AG04449 (cell line): ENCODE results near the gene DCXR.
A peak's percentile ranks its signal among the peaks of the same experiment; 100 is the strongest.

Experiments
- CTCF ChIA-PET: fragments of 350-600 bp; formaldehyde crosslinking; extraction: SDS; loops from one replicate; lab custom pipeline; 2021; ENCODE audit warnings: antibody characterized with exemption; lab: Yijun Ruan, JAX
- POLR2A ChIA-PET: fragments of 400-600, 350-600 bp; formaldehyde crosslinking; extraction: SDS; loops from one replicate; lab custom pipeline; 2020; ENCODE audit warnings: antibody characterized with exemption, inconsistent platforms; lab: Yijun Ruan, JAX
- DNase-seq: peaks from one replicate; pipeline ENCODE4 v3.0.0-alpha.2; 2010; ENCODE audit warnings: low read depth, low spot score
- H3K4me3 ChIP-seq: 2 replicates; pipeline ENCODE4 v1.5.1; 2011; ENCODE audit warnings: low read depth, mild to moderate bottlenecking, control low read depth, low read length
- CTCF ChIP-seq: IDR thresholded peaks from one replicate; pipeline ENCODE4 v1.5.1; 2011; ENCODE audit warnings: mild to moderate bottlenecking, moderate library complexity, low read length, control low read depth, inconsistent platforms; ENCODE audit not compliant: insufficient read depth; ENCODE audit errors: missing control alignments

The DCXR gene

DNA sequence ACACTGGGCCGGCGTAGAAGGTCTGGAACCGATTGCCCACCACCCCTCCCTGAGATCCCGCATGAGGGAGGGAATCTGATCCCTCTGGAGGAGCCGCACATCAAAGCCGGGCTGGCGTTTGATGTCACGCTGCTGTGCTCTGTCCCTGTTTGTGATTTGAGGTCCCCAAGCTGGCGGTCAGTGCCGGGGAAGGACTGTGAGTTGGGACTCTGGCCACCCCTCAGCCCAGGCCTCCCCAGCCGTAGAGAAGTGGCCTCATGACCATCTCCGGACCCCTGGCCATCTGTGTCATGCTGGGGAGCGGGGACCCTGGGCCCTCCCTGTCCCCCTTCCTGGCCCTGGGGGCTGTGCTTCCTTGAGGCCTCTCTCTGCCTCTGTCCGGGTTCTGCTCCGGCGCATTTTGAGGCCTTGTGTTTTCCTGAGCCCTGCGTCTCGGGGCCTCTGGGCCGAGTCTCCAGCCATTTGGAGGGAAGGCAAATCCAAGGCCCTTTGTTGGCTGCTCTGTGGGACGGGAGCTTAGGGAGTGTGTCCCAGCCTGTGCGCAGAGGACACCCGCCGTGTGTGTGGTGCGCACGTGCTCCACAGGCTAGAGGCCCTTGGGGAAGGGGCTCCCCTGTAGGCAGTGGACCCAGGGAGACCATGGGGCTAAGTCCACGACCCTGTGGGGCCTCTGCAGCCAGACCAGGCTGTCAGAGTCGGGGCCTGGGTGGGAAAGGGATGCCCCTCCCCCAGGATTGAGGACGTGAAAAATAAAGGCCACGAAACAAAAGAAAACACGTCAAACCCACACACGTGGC, 45.0 kb downstream of the DCXR start:
- ChIA-PET CTCF (interaction anchor here (1.2 to 3.1 kb wide), 2 partner anchors 14 to 33 kb away, joined by 3 to 13 read pairs; no protein-coding TSS in a partner anchor), POLR2A (interaction anchor here (1.3 kb wide), 1 partner anchor 69 kb away, joined by 3 read pairs; no protein-coding TSS in a partner anchor)
- TF ChIP-seq CTCF: no peak
- DNase-seq: no peak
- peak overlapping the region; percentile 6 for H3K4me3 ChIP-seq

DNA sequence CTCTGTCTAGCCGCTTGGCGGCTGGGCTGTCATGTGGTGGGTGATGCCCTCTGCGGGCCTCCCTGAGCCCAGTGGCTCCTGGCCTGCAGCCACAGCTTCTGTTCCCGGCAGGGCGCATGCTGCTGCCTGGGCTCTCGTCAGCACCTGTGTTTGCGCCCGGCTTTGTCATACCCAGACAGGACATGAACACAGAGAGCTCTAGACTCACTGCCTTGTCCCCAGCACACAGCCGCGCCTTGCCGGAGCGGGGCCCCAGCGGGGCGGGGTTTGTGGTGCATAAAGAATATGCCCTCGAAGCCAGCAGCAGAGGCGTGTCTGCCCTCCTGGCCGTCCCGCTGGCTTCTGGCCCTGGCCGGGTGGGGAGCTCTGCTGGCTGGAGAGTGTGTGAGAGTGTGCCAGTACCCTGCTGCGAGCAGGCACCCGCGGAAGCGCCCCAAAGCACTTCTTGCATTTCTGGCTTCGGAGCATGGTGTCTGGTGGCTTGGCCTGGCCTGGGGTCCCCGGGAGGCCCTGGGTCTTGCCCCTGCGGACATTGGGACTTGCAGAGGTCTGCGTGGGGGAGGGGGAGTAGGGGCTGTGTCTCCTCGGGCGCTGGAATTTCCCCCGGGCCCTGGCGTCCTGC, 45.7 kb downstream of the DCXR start:
- no peak for DNase-seq
- TF ChIP-seq CTCF: no peak
- ChIA-PET POLR2A (interaction anchor here (1.3 kb wide), 1 partner anchor 68 kb away, joined by 3 read pairs; no protein-coding TSS in a partner anchor), CTCF (interaction anchor here (0.6 to 3.1 kb wide), 4 partner anchors 9 to 32 kb away, joined by 3 to 13 read pairs (median 8); no protein-coding TSS in a partner anchor)
- H3K4me3 ChIP-seq: peak overlapping the region; percentile 6

- no peak overlapping the region for H3K4me3 ChIP-seq
- TF ChIP-seq CTCF: no peak
- CTCF ChIA-PET: interaction anchor here (0.5 to 3.1 kb wide), 5 partner anchors 8 to 110 kb away, joined by 3 to 13 read pairs (median 3); no protein-coding TSS in a partner anchor
- POLR2A ChIA-PET: interaction anchor here (1.3 kb wide), 1 partner anchor 68 kb away, joined by 3 read pairs; no protein-coding TSS in a partner anchor
- no peak for DNase-seq
Observed at GRCh38 chr17:81990836-81991683, 46.4 kb downstream of the DCXR start.

DNA sequence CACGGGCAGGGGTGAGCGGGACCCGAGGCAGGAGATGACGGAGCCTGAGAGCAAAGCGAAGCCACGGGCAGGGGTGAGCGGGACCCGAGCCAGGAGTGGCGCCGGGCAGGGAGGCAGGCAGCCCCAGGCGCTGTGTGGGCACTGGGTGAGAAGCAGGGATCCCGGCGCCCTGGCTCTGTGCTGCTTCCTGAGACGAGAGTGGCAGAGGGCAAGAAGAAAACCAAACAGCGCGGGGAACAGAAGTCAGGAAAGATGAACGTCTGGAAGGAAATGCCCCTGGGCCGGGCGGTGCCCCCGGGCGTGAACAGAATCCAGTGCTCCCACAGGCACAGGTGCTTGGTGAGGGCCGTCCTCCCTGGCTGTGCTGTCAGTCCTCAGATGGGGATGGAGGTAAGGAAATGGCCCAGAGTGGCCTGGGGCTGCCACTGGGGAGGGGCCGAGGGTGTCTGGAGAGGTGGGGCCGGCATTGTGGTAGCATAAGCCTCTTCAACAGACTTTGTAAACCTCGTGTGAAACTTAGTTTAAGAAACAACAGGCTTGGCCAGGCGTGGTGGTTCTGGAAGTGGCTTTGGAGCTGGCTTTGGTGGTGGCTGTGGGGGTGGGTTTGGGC, 50.2 kb downstream of the DCXR start:
- ChIA-PET POLR2A (no interaction called here), CTCF (no interaction called here)
- no peak for DNase-seq
- no peak overlapping the region for H3K4me3 ChIP-seq
- TF ChIP-seq CTCF: no peak

GRCh38 chr17:81986606-81987005, 50.9 kb downstream of the DCXR start:
- no peak for TF ChIP-seq CTCF
- no peak for DNase-seq
- POLR2A ChIA-PET: no interaction called here
- CTCF ChIA-PET: no interaction called here
- no peak overlapping the region for H3K4me3 ChIP-seq
